HCT116 (cell line): ENCODE data around the gene LAMTOR4. TPM values are rescaled to one million over a fixed set of nuclear protein-coding genes. Genes with fewer than 3 reads are reported as not detected.
"Not testable (repeated sequence)": the region's sequence is repeated elsewhere in the genome, so short reads cannot be mapped to it uniquely, and the experiment has no call there.

Experiments used
- ATAC-seq: fragments of 200-7000 bp; cut with Tn5 transposase; 2 replicates; pipeline ENCODE4 v1.9.1; 2020; ENCODE audit warnings: mild to moderate bottlenecking, moderate library complexity
- BruUV-seq: library from RNA; stranded (reverse); fragments of 400-500 nt; replicated peaks from 2 replicates; lab custom pipeline; 2021; lab: Mats Ljungman, UMichigan
- CTCF ChIA-PET: fragments of 300-600 bp; sonication (Branson Sonifier 250); formaldehyde crosslinking; loops from one replicate; lab custom pipeline; 2021; ENCODE audit warnings: antibody characterized with exemption; lab: Charles Lee
- POLR2A ChIA-PET: fragments of 300-600, 350-600 bp; sonication (Branson Sonifier 250); formaldehyde crosslinking; loops from one replicate; lab custom pipeline; 2021; ENCODE audit warnings: antibody characterized with exemption; lab: Charles Lee
- RAD21 ChIA-PET, 2 experiments: fragments of 300-600 bp; sonication (Branson Sonifier 250); formaldehyde crosslinking; loops; one replicate each; lab custom pipeline; 2023; ENCODE audit warnings: low total read pairs in 2 of 2; ENCODE audit not compliant: uncharacterized antibody in 2 of 2, unreplicated experiment in 2 of 2, low non-redundant PET in 1 of 2; lab: Charles Lee
- DNase-seq: peaks from one replicate; pipeline ENCODE4 v3.0.0-alpha.2; 2010; ENCODE audit warnings: low read depth, low spot score
- H2AFZ ChIP-seq: fragments of 200-600 bp; shearing (Covaris generic), sonication (generic); 2 replicates; pipeline ENCODE4 v1.6.1; 2017; ENCODE audit warnings: low read depth, mixed run types, mixed read lengths, antibody characterized with exemption, low read length; ENCODE audit not compliant: poor library complexity, severe bottlenecking
- H3K27ac ChIP-seq: 2 replicates; pipeline ENCODE4 v1.5.1; 2012; ENCODE audit warnings: low read depth, low read length
- H3K27me3 ChIP-seq: fragments of 200-600 bp; sonication (generic); 2 replicates; pipeline ENCODE4 v1.6.1; 2016; ENCODE audit warnings: mixed run types, low read length, mixed read lengths; ENCODE audit not compliant: insufficient read depth
- H3K36me3 ChIP-seq, 2 experiments: fragments of 200-500 bp in 1 of 2; fragments of 200-600 bp in 1 of 2; sonication (Bioruptor generic) in 1 of 2; sonication (generic) in 1 of 2; 2 replicates each; pipeline versions ENCODE4 v1.5.1 to v1.6.1; 2014 to 2016; ENCODE audit warnings: low read length in 2 of 2, inconsistent platforms in 1 of 2, mixed read lengths in 1 of 2, mixed run types in 1 of 2; ENCODE audit not compliant: insufficient read depth in 2 of 2, control insufficient read depth in 1 of 2
- H3K4me1 ChIP-seq, 2 experiments: fragments of 200-600 bp in 1 of 2; sonication (generic) in 1 of 2; 2 replicates each; pipeline versions ENCODE4 v1.5.1 to v1.6.1; 2012 to 2017; ENCODE audit warnings: low read length in 2 of 2, inconsistent platforms in 1 of 2, mild to moderate bottlenecking in 1 of 2, mixed read lengths in 1 of 2, mixed run types in 1 of 2, moderate library complexity in 1 of 2; ENCODE audit not compliant: insufficient read depth in 2 of 2, control insufficient read depth in 1 of 2
- H3K4me2 ChIP-seq: fragments of 200-600 bp; sonication (generic); 2 replicates; pipeline ENCODE4 v1.6.1; 2017; ENCODE audit warnings: mixed run types, low read length, mixed read lengths
- H3K4me3 ChIP-seq, 2 experiments: fragments of 200-600 bp in 1 of 2; sonication (generic) in 1 of 2; replicated peaks in 1 of 2; 2 replicates each; pipeline ENCODE4 v1.5.1; 2011 to 2016; ENCODE audit warnings: low read length in 2 of 2, control low read depth in 1 of 2, low read depth in 1 of 2, mild to moderate bottlenecking in 1 of 2, mixed read lengths in 1 of 2, mixed run types in 1 of 2
- H3K79me2 ChIP-seq: fragments of 200-600 bp; sonication (generic); 2 replicates; pipeline ENCODE4 v1.6.1; 2017; ENCODE audit warnings: mild to moderate bottlenecking, mixed run types, low read length, moderate library complexity, mixed read lengths; ENCODE audit not compliant: insufficient read depth
- H3K9ac ChIP-seq: fragments of 200-600 bp; sonication (generic); 2 replicates; pipeline ENCODE4 v1.6.1; 2016; ENCODE audit warnings: low read length, mixed read lengths
- H3K9me2 ChIP-seq: fragments of 200-600 bp; sonication (generic), shearing (Covaris generic); 2 replicates; pipeline ENCODE4 v1.6.1; 2017; ENCODE audit warnings: mixed run types, mild to moderate bottlenecking, moderate library complexity; ENCODE audit not compliant: insufficient read depth
- H3K9me3 ChIP-seq, 2 experiments: fragments of 200-500 bp in 1 of 2; fragments of 200-600 bp in 1 of 2; sonication (Bioruptor generic) in 1 of 2; sonication (generic) in 1 of 2; 2 replicates each; pipeline ENCODE4 v1.6.1; 2014 to 2017; ENCODE audit warnings: low read length in 2 of 2, mixed read lengths in 2 of 2, inconsistent platforms in 1 of 2, low read depth in 1 of 2, mild to moderate bottlenecking in 1 of 2, mixed run types in 1 of 2, moderate library complexity in 1 of 2; ENCODE audit not compliant: control insufficient read depth in 1 of 2, insufficient read depth in 1 of 2
- H4K20me1 ChIP-seq: fragments of 200-600 bp; sonication (generic), shearing (Covaris generic); 2 replicates; pipeline ENCODE4 v1.6.1; 2017; ENCODE audit warnings: mixed run types, mild to moderate bottlenecking, moderate library complexity; ENCODE audit not compliant: insufficient read depth
- ATF3 ChIP-seq: IDR thresholded peaks from 2 replicates; pipeline ENCODE4 v1.6.1; 2012
- EGR1 ChIP-seq: IDR thresholded peaks from 2 replicates; pipeline ENCODE4 v1.6.1; 2012; ENCODE audit warnings: low read depth
- ELF1 ChIP-seq: IDR thresholded peaks from 2 replicates; pipeline ENCODE4 v1.6.1; 2012; ENCODE audit warnings: low read depth, borderline replicate concordance
- POLR2A ChIP-seq: IDR thresholded peaks from 2 replicates; pipeline ENCODE4 v1.7.0; 2011; ENCODE audit warnings: borderline replicate concordance; ENCODE audit not compliant: insufficient read depth, insufficient read length; ENCODE audit errors: extremely low read depth
- POLR2AphosphoS5 ChIP-seq: IDR thresholded peaks from 2 replicates; pipeline ENCODE4 v1.6.1; 2011; ENCODE audit warnings: mild to moderate bottlenecking, low read depth, low read length, moderate library complexity
- intact Hi-C: fragments of 100-400 bp; cut with micrococcal nuclease; formaldehyde crosslinking; loops from 2 replicates; pipeline ENCODE4 v1.10.0; 2022
- total RNA-seq: library from RNA; stranded (reverse); gene quantifications from one replicate; pipeline ENCODE4 v1.2.1, GENCODE V29; 2021; ENCODE audit not compliant: unreplicated experiment
- TF ChIP-seq, protein P1 (sequence below): IDR thresholded peaks from 2 replicates; pipeline ENCODE4 v1.6.1; 2011; ENCODE audit warnings: mild to moderate bottlenecking, low read length, moderate library complexity; ENCODE audit not compliant: insufficient replicate concordance; ENCODE audit errors: extremely low read depth

LAMTOR4 gene
- total RNA-seq, 1 experiment from 2014 or later = 152 TPM

- H2AFZ ChIP-seq, H3K4me3 ChIP-seq, H3K27me3 ChIP-seq, CTCF ChIA-PET, DNase-seq, H3K27ac ChIP-seq, H3K79me2 ChIP-seq, BruUV-seq, H3K9me3 ChIP-seq, H3K36me3 ChIP-seq, H3K4me2 ChIP-seq, H3K9ac ChIP-seq, POLR2A ChIA-PET, RAD21 ChIA-PET, ATAC-seq, H3K9me2 ChIP-seq, H4K20me1 ChIP-seq, H3K4me1 ChIP-seq: not testable (repeated sequence)
- intact Hi-C loops = loop anchor here (10.0 kb wide), 1 partner anchor 212 kb away; no protein-coding TSS in a partner anchor
These were observed 43.7 kb downstream of the LAMTOR4 start for GRCh38 chr7:100192281-100192862.

GRCh38 chr7:100192969-100193368 lies 44.3 kb downstream of the LAMTOR4 start:
- intact Hi-C loops = loop anchor here (10.0 kb wide), 1 partner anchor 212 kb away; no protein-coding TSS in a partner anchor
- no peak overlapping the region for H3K9ac ChIP-seq
- CTCF ChIA-PET = no interaction called here

More at GRCh38 chr7:100192969-100193368, 44.3 kb downstream of the LAMTOR4 start:
- ChIA-PET RAD21 (no interaction called here), POLR2A (no interaction called here)
- H3K79me2 ChIP-seq = no peaks in the 10 kb centered on the region
- H3K9me3 ChIP-seq = no peaks in the 10 kb centered on the region
- no peaks in the 10 kb centered on the region for H3K27me3 ChIP-seq
- no peaks in the 10 kb centered on the region for H3K36me3 ChIP-seq
- DNase-seq (no peak), ATAC-seq (no peak)
- BruUV-seq = no TSS peak
- H3K27ac ChIP-seq = no peak overlapping the region
- H3K4me3 ChIP-seq = no peak overlapping the region
- no peak overlapping the region for H2AFZ ChIP-seq
- H4K20me1 ChIP-seq = no peaks in the 10 kb centered on the region
- no peaks in the 10 kb centered on the region for H3K9me2 ChIP-seq
- no peak for TF ChIP-seq EGR1
- TF ChIP-seq POLR2AphosphoS5 = no peak
- no peak for TF ChIP-seq ATF3
- TF ChIP-seq POLR2A = no peak
- no peak for TF ChIP-seq ELF1
- TF ChIP-seq, protein P1, sequence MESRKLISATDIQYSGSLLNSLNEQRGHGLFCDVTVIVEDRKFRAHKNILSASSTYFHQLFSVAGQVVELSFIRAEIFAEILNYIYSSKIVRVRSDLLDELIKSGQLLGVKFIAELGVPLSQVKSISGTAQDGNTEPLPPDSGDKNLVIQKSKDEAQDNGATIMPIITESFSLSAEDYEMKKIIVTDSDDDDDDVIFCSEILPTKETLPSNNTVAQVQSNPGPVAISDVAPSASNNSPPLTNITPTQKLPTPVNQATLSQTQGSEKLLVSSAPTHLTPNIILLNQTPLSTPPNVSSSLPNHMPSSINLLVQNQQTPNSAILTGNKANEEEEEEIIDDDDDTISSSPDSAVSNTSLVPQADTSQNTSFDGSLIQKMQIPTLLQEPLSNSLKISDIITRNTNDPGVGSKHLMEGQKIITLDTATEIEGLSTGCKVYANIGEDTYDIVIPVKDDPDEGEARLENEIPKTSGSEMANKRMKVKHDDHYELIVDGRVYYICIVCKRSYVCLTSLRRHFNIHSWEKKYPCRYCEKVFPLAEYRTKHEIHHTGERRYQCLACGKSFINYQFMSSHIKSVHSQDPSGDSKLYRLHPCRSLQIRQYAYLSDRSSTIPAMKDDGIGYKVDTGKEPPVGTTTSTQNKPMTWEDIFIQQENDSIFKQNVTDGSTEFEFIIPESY = no peak
- peaks cover 0 to 4% of the 10 kb centered on the region in 2 experiments; a peak in 2 of 4 replicates for H3K4me1 ChIP-seq
- no peak overlapping the region for H3K4me2 ChIP-seq
